Astrocyte of the cerebellum (primary cell): ENCODE measurements around the gene GPRC5B.

Experiments
- DNase-seq: peaks from one replicate; pipeline ENCODE4 v3.0.0-alpha.2; 2011; ENCODE audit warnings: low read depth
- H3K4me3 ChIP-seq: 2 replicates; pipeline ENCODE4 v1.5.1; 2011; ENCODE audit warnings: mild to moderate bottlenecking, low read depth, low read length, moderate library complexity
- in situ Hi-C: cut with HindIII; loops from 2 replicates; pipeline ENCODE4 v1.10.0; 2017; ENCODE audit warnings: low sequenced_read_pairs
- TF ChIP-seq, protein P1 (sequence below): IDR thresholded peaks from 2 replicates; pipeline ENCODE4 v1.5.1; 2012; ENCODE audit warnings: low read length, low read depth, moderate library complexity, mild to moderate bottlenecking; ENCODE audit errors: missing control alignments

Gene GPRC5B

DNA sequence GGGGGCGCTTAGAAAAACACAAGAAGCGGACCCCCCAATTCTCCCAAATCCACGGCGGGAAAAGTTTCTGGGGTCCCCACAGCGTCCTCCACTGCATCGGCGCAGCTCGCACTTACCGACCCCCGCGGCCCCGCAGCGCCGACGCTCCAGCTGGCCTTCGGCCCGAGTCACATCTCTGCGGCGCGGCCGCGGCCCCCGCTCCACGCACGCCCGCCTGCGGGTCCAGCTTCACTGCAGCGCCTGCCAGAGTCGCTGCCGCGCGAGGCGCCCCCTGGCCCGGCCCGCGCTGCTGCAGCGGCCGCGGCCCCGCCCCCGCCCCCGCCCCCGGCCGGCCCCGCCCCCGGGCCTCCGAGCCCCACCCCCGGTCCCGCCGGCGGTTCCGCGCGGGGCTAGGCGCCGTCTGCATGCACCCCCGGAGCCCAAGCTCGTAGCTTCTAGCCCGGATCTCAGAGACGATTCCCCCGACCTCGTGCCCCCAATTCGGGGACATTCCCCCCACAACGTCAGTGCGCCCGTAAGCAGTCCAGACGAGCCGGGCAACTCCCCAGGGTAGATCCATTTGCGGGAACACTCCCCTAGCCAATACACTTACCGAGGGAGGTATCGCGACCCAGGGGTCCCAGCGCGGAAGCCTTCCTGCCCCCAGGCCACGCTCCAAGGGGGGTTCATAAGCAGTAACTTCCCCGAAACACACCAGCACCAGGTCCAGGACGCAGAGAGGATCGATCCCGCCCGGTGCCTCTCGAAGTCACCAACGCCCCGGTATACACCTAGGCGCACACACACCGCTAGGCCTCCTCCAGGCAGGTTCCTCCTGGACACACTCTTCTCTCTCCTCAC is at the start of gene GPRC5B:
Gene GPRC5B, minus strand, starts transcription at position 238 of the 840 bp plus-strand sequence. CDS start 12,003 bp downstream, outside the sequence.
- DNase-seq, result no peak

DNA sequence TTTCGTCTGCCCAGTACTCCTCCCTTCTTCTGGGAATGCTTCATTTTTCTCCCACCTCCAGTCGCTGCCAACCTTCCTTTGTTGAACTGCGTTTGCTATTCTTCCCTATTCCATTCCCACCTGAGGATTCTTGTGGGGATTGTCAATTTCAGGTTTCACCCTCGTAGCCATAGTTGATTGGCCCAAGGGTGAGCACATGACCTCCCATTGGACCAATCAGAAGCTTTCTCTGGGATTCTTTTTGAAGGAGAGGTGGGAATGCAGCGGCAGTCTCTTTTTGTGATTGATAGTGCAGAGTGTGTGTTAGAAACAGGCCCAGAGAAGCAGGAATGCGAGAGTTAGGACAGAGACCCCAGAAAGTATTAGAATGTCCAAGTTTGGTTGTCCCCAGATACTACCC is 49.1 kb upstream of the GPRC5B start:
- DNase-seq, result no peak
- in situ Hi-C loops, result no loop called here
- H3K4me3 ChIP-seq, result no peak overlapping the region
- TF ChIP-seq, protein P1, sequence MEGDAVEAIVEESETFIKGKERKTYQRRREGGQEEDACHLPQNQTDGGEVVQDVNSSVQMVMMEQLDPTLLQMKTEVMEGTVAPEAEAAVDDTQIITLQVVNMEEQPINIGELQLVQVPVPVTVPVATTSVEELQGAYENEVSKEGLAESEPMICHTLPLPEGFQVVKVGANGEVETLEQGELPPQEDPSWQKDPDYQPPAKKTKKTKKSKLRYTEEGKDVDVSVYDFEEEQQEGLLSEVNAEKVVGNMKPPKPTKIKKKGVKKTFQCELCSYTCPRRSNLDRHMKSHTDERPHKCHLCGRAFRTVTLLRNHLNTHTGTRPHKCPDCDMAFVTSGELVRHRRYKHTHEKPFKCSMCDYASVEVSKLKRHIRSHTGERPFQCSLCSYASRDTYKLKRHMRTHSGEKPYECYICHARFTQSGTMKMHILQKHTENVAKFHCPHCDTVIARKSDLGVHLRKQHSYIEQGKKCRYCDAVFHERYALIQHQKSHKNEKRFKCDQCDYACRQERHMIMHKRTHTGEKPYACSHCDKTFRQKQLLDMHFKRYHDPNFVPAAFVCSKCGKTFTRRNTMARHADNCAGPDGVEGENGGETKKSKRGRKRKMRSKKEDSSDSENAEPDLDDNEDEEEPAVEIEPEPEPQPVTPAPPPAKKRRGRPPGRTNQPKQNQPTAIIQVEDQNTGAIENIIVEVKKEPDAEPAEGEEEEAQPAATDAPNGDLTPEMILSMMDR, result no peak

More for the DNA sequence above, at the start of gene GPRC5B:
- TF ChIP-seq, protein P1, result no peak
- peak within 1 kb of the TSS; percentile 70 for H3K4me3 ChIP-seq
- in situ Hi-C loops, result no loop called here

- no peak overlapping the region for H3K4me3 ChIP-seq
- DNase-seq, result no peak
- TF ChIP-seq, protein P1, result no peak
- in situ Hi-C loops, result no loop called here
Measured at GRCh38 chr16:19929062-19929511, 44.4 kb upstream of the GPRC5B start.

GRCh38 chr16:19928432-19928831 is 43.8 kb upstream of the GPRC5B start:
- H3K4me3 ChIP-seq, result no peak overlapping the region
- TF ChIP-seq, protein P1, result no peak
- in situ Hi-C loops, result no loop called here
- DNase-seq, result no peak

GRCh38 chr16:19926449-19927390 is 42.1 kb upstream of the GPRC5B start:
- TF ChIP-seq, protein P1, result no peak
- in situ Hi-C loops, result no loop called here
- H3K4me3 ChIP-seq, result no peak overlapping the region
- peak; percentile 59 for DNase-seq

GRCh38 chr16:19923396-19923795 is 38.7 kb upstream of the GPRC5B start:
- no peak overlapping the region for H3K4me3 ChIP-seq
- DNase-seq, result no peak
- TF ChIP-seq, protein P1, result no peak
- in situ Hi-C loops, result loop anchor here (25.0 kb wide), 2 partner anchors 89 to 464 kb away; no protein-coding TSS in a partner anchor
